Endometrial microvascular endothelial cells (primary cell): Measurements from ENCODE around the gene C11orf97. TPM values are rescaled to one million over a fixed set of nuclear protein-coding genes. Genes with fewer than 3 reads are reported as not detected.
"Not testable (repeated sequence)": the region's sequence is repeated elsewhere in the genome, so short reads cannot be mapped to it uniquely, and the experiment has no call there.

Source experiments
- in situ Hi-C: cut with HindIII; loops from 2 replicates; pipeline ENCODE4 v1.10.0; 2017; ENCODE audit warnings: low sequenced_read_pairs, low pct_unique_long_range_greater_than_20kb; ENCODE audit errors: inconsistent ontology term
- total RNA-seq: library from RNA; depleted of rRNA; stranded (reverse); fragments of >200 nt; gene quantifications from one replicate; pipeline ENCODE4 v1.2.3, GENCODE V29; 2015; ENCODE audit errors: inconsistent ontology term

Gene C11orf97
- total RNA-seq, 1 donor from 2014 or later, result not detected

GRCh38 chr11:94546886-94547285 lies 34.6 kb downstream of the C11orf97 start:
- in situ Hi-C loops, result no loop called here

- in situ Hi-C loops, result no loop called here
Measured at GRCh38 chr11:94549146-94549545, 36.9 kb downstream of the C11orf97 start.

- in situ Hi-C loops, result no loop called here
Measured at GRCh38 chr11:94550513-94550912, 38.3 kb downstream of the C11orf97 start.

- in situ Hi-C loops, result no loop called here
Measured at GRCh38 chr11:94553938-94554337, 41.7 kb downstream of the C11orf97 start.

GRCh38 chr11:94555752-94556329 lies 43.6 kb downstream of the C11orf97 start:
- in situ Hi-C loops, result not testable (repeated sequence)

- in situ Hi-C loops, result no loop called here
Measured at GRCh38 chr11:94557421-94557820, 45.2 kb downstream of the C11orf97 start.

GRCh38 chr11:94557992-94558391 lies 45.7 kb downstream of the C11orf97 start:
- in situ Hi-C loops, result no loop called here

- in situ Hi-C loops, result no loop called here
Measured at GRCh38 chr11:94558468-94558867, 46.2 kb downstream of the C11orf97 start.

GRCh38 chr11:94558932-94559331 lies 46.7 kb downstream of the C11orf97 start:
- in situ Hi-C loops, result no loop called here

GRCh38 chr11:94559361-94559760 lies 47.1 kb downstream of the C11orf97 start:
- in situ Hi-C loops, result no loop called here

- in situ Hi-C loops, result no loop called here
Measured at GRCh38 chr11:94560834-94561233, 48.6 kb downstream of the C11orf97 start.

GRCh38 chr11:94563176-94563847 lies 51.1 kb downstream of the C11orf97 start:
- in situ Hi-C loops, result no loop called here

GRCh38 chr11:94563848-94564467 lies 51.7 kb downstream of the C11orf97 start:
- in situ Hi-C loops, result no loop called here

GRCh38 chr11:94567181-94567670 lies 55.0 kb downstream of the C11orf97 start, which contains the start of gene PIWIL4:
TSS of gene PIWIL4 (plus strand) at chr11:94567368. CDS start at chr11:94567519, 151 bp downstream.
- in situ Hi-C loops, result no loop called here

- in situ Hi-C loops, result no loop called here
Measured at GRCh38 chr11:94568200-94568599, 55.9 kb downstream of the C11orf97 start.

GRCh38 chr11:94568717-94569116 lies 56.5 kb downstream of the C11orf97 start:
- in situ Hi-C loops, result no loop called here

GRCh38 chr11:94572975-94573374 lies 60.7 kb downstream of the C11orf97 start:
- in situ Hi-C loops, result not testable (repeated sequence)

- in situ Hi-C loops, result no loop called here
Measured at GRCh38 chr11:94574193-94574961, 62.1 kb downstream of the C11orf97 start.

GRCh38 chr11:94576306-94576705 lies 64.0 kb downstream of the C11orf97 start:
- in situ Hi-C loops, result no loop called here
